ENCODE measurements around the gene ANKRD33B.

DNA sequence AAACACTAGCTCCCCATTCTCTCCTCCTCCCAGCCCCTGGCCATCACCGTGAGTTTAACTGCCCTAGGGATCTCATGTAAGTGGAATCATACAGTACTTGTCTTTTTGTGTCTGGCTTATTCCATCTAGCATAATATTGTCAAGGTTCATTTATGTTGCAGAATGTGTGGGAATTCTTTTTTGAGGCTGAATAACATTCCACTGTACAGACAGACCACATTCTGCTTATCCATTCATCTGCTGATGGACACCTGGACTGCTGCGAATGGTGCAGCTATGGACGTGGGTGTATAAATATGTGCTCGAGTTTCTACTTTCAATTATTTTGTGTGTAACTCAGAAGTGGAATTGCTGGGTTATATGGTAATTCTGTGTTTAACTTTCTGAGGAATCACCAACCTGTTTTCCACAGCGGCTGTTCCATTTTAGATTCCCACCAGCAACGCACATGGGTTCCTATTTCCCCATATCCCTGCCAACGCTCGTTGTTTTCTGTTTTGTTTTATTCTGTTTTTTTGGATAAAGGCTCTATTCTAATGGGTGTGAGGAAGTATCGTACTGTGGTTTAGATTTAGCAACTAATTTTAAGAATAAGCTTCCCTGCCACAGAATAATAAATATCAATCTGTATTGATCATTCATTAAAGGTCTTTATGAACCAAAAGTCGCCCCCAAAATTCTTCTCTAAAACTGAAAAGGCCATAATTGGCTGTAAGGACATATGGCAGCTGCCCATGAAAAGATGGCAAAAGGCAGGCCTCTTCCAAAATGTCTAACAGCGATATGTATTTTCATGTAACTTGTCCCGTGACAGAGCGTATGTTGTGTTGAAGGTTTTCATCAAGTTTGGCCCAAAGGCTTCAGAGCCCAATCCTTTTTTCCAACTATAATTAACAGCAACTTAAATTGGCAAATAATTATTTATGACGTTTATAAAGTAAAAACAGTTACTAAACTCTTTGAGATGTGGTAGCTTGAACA is 126.9 kb downstream of the ANKRD33B start:
- TF ChIP-seq CTCF (IDR thresholded peaks at IDR 0.05; ENCODE audit: borderline replicate concordance, extremely low read depth, low read length, poor library complexity, severe bottlenecking) (no peak), EZH2 (IDR thresholded peaks at IDR 0.05; ENCODE audit: borderline replicate concordance, low read depth, low read length, severe bottlenecking) (no peak)

Data from DND-41 (cell line).